Urothelium cell line (cell line): ENCODE results near the gene ERCC6.

ENCODE experiments used
- DNase-seq: peaks from one replicate; pipeline ENCODE4 v3.0.0; 2011; ENCODE audit warnings: low spot score, mixed read lengths
- FAIRE-seq: peaks from 2 replicates; lab custom pipeline; 2011; peaks lifted over from hg19 to GRCh38; lab: Jason Lieb, UNC

Gene ERCC6

DNA sequence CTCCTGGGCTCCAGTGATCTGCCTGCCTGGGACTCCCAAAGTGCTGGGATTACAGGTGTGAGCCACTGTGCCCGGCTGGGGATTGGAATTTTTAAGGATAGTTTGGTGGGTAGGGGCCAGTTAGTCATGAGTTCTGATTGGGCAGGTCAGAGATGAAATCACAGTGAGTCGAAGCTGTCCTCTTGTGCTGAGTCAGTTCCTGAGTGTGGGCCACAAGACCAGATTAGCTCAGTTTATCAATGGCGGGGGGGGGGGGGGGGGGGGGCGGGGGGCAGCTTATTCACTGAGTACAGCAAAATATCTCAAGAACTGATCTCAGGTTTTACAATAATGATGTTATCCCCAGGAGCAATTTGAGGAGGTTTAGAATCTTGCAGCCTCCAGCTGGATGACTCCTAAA, 11.6 kb upstream of the ERCC6 start:
- FAIRE-seq (no peak), DNase-seq (peak; percentile 57)

DNA sequence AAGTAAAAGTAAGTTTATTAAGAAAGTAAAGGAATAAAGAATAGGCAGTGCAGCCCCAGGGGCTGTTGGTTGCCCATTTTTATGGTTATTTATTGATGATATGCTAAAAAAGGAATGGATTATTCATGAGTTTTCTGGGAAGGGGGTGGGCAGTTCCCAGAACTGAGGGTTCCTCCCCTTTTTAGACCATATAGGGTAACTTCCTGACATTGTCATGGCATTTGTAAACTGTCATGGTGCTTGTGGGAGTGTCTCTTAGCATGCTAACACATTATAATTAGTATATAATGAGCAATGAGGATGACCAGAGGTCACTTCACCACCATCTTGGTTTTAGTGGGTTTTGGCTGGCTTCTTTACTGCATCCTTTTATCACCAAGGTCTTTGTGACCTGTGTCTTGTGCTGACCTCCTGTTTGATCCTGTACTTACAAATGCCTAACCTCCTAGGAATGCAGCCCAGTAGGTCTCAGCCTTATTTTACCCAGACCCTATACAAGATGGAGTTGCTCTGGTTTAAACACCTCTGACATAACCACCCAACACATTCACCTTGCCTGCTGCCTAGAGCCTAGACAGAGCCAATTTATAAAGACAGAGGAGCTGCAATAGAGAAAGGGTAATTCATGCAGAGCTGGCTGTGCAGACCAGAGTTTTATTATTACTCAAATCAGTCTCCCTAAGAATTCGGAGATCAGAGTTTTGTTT, 10.9 kb upstream of the ERCC6 start:
- DNase-seq (no peak), FAIRE-seq (peak; percentile 44)

DNA sequence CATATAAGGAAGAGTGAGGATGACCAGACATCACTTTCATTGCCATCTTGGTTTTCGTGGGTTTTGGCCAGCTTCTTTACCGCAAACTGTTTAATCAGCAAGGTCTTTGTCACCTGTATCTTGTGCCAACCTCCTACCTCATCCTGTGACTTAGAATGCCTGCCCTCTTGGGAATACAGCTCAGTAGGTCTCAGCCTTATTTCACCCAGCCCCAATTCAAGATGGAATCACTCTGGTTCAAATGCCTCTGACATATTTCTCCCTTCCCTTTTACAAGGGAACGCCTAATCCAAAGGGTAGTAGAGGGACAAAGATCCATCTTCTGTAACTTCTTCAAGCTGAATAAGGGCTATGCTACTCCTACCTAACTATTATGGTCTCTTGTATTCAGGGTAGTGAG, 4.7 kb upstream of the ERCC6 start:
- DNase-seq (no peak), FAIRE-seq (no peak)

DNA sequence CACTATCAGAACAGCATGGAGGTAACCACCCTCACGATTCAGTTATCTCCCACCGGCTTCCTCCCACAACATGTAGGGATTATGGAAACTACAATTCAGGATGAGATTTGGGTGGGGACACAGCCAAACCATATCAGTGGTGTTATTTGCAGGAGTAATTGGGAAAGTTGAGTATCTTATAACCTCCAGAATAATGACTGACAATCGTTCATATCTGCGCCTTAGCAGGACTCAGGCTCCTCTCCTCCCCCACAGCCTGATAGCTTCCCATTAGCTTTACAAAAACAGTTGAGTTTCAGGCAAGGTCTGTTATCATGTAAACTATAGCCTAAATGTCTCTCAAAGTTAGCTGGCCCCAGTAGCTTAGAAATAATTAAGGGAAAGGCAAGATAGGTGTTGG, 3.4 kb upstream of the ERCC6 start:
- DNase-seq (no peak), FAIRE-seq (no peak)

DNA sequence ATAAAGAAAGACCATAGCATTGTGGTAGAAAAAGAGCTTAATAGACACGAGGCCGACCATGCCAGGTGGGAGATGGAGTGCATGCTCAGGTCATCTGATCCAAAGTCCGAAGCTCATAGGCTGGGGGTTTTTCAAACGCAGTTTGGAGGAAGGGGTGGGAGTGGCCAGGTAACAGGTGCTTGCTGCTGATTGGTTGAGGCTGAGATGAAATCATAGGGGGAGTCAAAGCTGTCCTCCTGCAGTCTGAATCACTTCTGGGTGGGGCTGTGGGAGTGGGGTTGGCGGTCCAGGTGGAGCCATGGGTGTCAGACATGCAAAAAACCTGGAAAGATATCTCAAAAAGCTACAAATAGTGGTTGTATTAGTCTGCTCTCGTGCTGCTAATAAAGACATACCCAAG, 2.8 kb upstream of the ERCC6 start:
- DNase-seq (no peak), FAIRE-seq (no peak)

DNA sequence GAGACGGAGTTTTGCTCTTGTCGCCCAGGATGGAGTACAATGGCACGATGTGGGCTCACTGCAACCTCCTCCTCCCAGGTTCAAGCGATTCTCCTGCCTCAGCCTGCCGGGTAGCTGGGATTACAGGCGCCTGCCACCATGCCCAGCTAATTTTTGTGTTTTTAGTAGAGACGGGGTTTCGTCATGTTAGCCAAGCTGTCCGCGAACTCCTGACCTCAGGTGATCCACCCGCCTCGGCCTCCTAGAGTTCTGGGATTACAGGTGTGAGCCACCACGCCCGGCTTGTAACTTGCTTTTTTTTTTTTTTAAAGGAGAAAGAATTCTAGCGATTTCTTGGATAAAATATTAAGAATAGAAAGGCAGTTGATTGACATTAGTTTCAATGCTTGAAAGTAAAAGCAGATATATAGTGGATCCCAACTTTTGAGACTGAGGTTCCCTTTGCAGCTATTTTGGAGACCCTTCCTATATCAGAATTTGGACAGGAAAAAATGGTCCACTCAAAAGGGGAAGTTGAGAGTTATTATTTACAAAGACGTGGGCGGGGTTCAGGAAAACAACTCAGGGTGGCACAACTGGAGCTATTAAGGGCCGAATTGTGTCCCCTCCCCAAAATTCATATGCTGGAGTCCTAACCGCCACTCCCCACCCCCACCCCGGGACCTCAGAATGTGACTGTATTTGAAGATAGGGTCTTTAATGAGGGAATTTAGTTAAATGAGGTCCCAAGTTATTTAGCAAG, 1.3 kb upstream of the ERCC6 start:
- FAIRE-seq = no peak
- DNase-seq = no peak

DNA sequence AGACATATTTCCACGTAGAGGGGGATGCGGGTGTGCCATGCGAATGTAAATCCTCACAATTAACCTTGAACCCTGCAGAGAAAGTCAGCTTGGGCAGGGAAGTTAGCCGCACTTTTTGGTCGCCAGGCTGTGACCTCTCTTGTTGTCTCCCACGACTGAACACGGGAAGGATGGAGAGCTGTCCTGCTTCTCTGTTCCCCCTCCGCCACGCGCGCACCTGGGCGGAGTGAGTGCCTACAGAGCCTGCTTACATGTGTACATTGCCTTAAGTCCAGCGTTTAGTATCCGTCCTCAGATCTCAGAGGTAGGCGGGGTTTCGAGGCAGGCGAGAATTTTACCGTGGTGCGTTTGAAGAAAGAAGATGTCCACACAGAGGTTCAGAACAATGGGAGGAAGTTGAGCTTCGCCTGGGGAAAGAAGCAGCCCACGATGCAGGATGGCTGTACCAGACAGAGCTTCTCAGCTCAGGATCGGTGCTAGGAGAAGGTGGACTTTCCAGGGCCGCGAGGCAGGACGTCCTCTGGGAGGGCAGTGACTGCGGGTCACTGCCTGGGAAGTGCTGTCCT, 482 bp upstream of the ERCC6 start:
- DNase-seq = peak; percentile 39

DNA sequence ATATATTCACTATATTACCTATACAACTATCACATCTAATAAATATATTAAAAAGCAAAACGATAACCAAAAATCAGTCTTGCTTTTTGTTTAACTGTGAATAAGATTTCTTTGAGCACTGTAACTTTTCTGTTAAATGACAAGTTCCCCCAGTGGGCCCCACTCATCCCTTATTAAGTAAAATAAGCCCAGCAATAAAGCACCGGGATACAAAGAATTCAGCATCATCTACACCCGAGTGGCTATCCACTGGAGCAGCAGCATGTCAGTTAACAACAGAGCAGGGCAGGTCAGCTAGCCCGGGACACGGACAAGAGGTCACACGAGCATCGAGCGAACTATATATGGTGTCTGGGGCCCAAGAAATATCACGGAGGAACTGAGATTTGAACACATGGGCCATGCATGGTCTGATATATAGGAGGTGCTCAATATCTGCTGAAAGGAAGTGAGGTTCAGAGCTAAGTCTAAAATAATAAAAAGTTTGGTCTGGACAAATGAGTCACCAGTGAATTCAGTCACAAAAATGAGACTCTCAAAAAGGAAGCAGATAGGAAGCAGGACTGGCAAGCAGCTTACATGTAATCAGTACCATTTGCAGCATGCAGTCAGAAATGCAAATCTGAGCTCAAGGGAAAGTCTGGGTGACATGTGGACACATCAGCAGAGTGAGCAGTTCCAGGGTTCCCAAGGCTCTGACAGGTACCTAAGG, 4.1 kb downstream of the ERCC6 start:
- no peak for FAIRE-seq
- DNase-seq = no peak

More for the DNA sequence above, 482 bp upstream of the ERCC6 start:
- no peak for FAIRE-seq

DNA sequence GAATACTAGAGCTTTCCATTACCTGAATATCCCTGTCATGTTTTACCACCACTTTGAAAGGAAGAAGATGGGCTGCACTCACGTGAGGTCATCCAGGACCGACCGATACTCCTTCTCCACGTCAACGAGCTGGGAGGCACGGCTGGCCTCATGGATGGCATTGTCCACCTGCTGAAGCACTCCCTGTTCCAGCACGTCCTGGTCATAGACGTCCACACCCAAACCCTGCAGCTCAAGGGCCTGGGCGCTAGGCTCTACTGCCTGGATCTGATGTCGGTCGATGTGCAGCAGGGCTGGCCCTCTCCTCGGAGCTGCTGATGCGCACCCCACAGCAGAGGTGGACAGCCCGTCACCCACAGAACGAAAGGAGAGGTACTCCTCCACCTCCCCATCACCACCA, 6.5 kb downstream of the ERCC6 start:
- DNase-seq (no peak), FAIRE-seq (no peak)

DNA sequence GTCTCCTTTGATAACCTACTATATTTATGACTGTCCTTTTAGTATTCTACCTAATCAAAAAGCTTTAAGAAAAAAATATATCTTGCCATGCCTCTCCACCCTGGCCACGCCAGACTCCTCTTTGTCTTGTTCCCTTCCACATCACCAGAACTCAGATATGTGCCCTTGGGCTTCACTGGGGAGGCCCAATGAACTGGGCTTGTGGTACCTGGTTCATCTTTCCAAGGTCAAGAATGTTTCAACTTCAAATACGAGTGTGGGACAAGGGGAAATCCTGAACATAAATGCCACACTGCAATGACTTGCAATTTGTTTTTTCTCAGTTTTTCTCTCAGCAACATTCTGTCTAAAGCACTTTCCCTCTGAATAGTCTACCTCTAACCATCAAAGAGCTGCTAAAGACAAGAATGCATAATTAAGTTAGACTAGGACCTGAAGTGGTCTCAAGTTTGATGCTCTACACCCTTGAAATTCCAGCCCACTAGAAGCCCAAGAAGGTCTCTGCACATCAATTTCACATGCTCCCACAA, 9.9 kb downstream of the ERCC6 start:
- FAIRE-seq (no peak), DNase-seq (no peak)

DNA sequence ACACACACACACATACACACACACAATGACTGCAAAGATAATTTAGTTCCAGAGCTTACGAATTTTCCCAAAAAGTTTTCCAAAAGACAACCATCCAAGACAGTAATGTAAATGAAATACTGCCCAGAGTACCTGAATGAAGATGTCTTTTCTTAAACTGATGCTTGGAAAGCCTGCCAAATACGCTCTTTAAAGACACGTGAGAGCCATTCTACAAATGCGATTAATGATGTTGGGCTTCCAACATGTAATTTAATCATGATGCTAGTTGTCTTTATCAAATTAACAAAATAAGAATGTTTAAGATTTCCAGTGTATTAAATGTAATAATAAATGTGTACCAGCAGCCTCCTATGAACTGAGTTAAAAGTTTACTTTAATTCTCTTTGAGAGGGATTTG, 11.1 kb downstream of the ERCC6 start:
- FAIRE-seq = no peak

DNA sequence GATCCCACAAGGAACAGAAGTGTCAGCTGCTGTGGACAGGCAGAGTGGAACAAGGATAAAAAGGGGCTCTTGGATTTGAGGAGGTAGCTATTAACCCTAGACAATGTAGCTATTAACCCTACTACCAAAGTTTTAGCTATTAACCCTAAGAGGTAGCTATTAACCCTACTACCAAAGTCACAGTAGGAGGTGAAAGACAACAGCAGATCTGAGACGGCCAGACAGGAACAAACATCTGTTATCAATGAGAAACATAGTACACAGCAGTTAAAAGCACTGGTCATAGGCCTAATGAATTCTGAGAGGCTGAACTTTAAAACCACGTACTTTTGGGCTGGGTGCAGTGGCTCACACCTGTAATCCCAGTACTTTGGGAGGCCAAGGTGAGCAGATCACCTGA, 11.9 kb downstream of the ERCC6 start:
- FAIRE-seq = no peak

More for the DNA sequence above, 11.1 kb downstream of the ERCC6 start:
- DNase-seq = no peak

DNA sequence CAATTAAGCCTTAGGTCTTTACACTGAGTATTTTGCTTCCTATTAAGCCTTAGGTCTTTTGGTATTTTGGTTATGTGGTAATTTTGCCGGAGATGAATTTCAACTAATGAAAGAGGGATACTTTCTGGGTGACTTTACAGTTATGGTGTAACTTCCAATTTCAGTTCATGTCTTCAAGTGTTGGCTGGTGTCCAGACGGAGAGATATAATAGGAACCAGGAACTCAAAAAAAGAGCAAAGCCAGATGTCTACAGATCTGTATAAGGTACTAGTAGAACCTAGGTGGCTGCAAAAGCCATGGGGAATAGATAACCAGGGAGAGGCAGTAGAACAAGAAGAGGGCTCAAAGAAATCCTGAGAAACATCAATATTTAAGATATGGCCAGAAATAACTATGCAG, 12.3 kb downstream of the ERCC6 start:
- FAIRE-seq = no peak
- no peak for DNase-seq

More for the DNA sequence above, 11.9 kb downstream of the ERCC6 start:
- no peak for DNase-seq

DNA sequence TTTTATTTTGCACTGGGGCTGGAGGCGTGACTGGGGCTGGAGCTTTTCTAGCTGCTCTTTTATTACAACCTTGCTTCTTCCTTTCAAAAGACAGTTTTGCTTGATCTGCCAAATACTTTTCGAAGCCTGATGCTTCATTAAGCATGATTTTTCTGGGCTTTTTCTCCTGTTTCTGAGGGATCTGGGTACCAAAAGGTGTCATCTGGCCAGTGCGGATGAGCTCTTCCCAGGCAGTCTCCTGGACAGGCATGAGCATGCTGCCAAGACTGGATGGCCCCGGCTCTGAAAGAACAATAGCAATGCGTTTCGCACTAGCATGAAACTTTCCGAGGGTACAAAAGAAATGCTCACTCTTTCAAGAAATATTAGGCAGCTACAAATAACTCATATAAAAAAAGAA, 14.4 kb downstream of the ERCC6 start:
- no peak for FAIRE-seq
- no peak for DNase-seq

DNA sequence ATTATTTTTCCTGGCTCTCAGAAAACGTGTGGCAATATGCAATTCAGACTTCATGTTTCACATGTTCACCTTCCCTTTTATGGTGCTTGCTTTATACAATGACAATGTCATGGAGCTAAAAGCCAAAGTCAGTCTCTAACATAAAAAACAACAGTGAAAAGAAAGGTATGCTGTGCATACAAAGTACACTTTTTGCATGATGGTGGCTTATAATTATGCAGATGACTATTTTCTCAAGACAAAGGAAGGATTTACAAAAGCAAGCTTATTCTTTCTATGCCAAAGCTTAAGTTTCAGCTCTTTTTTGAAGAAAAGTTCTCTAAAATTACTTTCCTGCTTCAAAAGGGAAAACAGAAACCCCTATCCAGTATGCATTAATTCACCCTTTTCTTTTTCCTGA, 15.6 kb downstream of the ERCC6 start:
- DNase-seq = no peak
- no peak for FAIRE-seq

DNA sequence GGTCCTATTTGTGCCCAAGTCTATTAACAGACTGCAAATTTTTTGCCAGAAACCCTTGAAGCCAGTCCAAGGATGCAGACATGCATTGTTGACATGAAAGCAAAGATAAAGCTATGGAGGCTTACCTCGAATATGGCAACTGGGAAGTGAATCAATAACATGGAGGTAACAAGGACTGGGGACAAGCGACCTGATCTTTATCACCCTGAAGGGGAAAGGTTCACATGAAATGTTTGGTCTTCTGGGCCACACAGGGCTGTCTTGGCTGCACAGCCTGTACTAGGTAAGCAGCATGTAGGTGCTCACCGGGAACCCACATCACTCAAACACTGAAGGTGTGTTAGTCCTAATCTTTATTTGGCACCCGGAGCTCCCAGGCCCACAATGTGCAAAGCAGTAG, 17.9 kb downstream of the ERCC6 start:
- FAIRE-seq (no peak), DNase-seq (no peak)

DNA sequence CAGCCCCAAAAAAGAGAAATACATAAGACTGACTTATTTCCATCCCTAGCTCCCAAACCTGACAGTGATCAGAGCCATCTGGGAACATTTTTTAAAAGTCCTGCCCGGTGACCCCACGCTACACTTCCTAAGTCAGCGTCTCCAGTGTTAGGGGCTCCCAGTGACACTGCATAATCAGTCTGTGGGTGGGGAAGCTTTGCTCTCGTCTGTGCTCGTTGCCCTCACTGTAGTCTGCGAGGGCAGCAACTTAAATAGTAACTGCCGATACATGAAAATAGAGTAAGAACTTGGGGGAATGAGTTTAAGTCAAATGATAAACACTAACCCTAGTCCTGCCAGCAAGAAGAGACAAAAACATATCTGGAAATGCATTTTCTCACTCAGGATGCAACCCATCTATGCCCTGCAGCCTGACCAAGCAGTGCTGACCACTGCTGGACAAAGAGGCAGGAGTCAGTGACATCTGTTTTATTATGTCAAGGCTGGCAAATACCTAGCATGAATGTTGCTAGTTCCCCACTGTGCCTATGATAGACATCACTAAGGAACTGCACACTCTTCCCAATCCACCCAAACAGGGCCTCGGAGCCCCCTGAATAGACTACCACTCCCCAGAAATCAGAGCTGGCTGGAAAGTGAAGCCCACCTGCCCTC, 18.7 kb downstream of the ERCC6 start:
- DNase-seq (no peak), FAIRE-seq (no peak)

DNA sequence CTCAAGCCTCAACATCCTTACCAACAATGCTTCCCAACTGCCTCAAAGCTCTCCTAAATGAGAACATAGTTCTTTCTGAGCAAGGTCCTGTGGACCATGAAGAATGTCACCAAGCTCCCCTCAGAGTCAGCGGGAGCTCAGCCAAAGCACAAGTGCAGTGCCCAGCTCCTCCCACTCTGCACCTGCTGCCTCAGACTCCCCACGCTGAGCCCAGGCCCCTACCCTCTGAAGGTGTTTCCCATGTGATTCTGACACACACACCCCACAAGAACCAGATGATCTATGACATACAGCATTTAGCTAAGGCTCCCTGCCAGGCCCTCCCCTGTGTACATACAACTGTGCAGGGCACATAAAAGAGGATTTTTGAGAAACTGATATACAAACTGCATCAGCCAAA, 19.2 kb downstream of the ERCC6 start:
- no peak for FAIRE-seq
- DNase-seq = no peak

DNA sequence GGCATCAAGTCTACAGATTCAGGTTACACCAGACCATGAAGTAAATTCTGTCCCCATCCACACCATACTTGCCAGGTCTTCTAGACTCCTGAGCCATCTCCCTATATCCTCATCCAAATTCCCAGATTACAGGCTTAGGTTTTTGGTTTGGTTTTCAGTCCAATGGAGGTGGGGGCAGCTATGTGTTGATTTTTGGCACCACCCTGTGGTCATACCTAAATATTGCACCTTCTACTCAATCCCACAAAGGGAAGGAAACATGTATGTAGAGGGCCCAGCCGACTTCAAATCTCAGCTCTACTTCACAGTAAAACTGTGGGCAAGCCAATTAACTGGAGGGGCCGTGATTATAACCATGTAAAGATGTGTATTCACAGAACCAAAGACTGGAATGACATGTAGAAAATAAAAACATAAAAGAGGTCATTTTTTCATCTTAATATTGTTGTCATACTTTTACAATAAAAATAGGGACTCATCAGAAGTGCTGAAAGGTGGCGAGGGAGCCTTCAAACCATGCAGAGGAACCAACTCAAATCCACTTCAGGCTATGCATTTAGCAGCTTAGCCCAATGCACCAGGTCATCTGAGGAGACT, 19.8 kb downstream of the ERCC6 start:
- FAIRE-seq (peak; percentile 27), DNase-seq (peak; percentile 77)

DNA sequence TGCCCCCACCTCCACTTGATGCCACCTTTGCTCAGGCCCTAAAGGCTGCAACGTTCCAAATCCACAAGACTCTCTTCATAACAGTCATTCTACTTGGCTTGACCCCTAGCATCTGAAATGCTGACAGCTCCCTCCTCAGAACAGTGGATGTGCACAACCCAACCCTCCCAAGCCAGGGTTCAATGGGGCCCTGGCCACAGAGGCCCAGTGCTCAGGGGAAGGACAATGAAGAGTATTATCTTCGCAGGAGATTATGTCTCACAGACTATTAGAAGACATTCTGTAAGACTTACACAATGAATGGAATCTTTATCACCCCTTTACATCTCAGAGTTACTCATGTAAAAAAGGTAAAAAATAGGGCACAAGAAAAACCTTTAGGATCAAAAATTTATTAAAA, 20.4 kb downstream of the ERCC6 start:
- FAIRE-seq = no peak

More for the DNA sequence above, 20.4 kb downstream of the ERCC6 start:
- no peak for DNase-seq
